ENCODE data around the gene RHPN2.

RHPN2 gene

GRCh38 chr19:33064792-33065550 lies at the start of gene RHPN2:
Gene RHPN2 (minus strand): TSS chr19:33064888. CDS start chr19:33064852, 36 bp downstream.
- no peak for FAIRE-seq
- peak; percentile 94 for DNase-seq (ENCODE audit: low spot score)

- no peak for FAIRE-seq
Measured at GRCh38 chr19:33114312-33114711, 49.6 kb upstream of the RHPN2 start.

GRCh38 chr19:33111587-33111986 lies 46.9 kb upstream of the RHPN2 start:
- FAIRE-seq (no peak), DNase-seq (ENCODE audit: low spot score) (no peak)

More at GRCh38 chr19:33114312-33114711, 49.6 kb upstream of the RHPN2 start:
- DNase-seq (ENCODE audit: low spot score), result no peak

- no peak for DNase-seq (ENCODE audit: low spot score)
Measured at GRCh38 chr19:33110137-33110910, 45.6 kb upstream of the RHPN2 start.

GRCh38 chr19:33108161-33108560 lies 43.5 kb upstream of the RHPN2 start:
- FAIRE-seq, result no peak

More at GRCh38 chr19:33110137-33110910, 45.6 kb upstream of the RHPN2 start:
- FAIRE-seq, result no peak

GRCh38 chr19:33102893-33103292 lies 38.2 kb upstream of the RHPN2 start:
- FAIRE-seq, result no peak
- no peak for DNase-seq (ENCODE audit: low spot score)

More at GRCh38 chr19:33108161-33108560, 43.5 kb upstream of the RHPN2 start:
- DNase-seq (ENCODE audit: low spot score), result no peak

GRCh38 chr19:33100894-33101644 lies 36.4 kb upstream of the RHPN2 start:
- no peak for FAIRE-seq

GRCh38 chr19:33098055-33098534 lies 33.4 kb upstream of the RHPN2 start:
- DNase-seq (ENCODE audit: low spot score) (no peak), FAIRE-seq (no peak)

More at GRCh38 chr19:33100894-33101644, 36.4 kb upstream of the RHPN2 start:
- DNase-seq (ENCODE audit: low spot score), result no peak

- DNase-seq (ENCODE audit: low spot score) (no peak), FAIRE-seq (no peak)
Measured at GRCh38 chr19:33096005-33096404, 31.3 kb upstream of the RHPN2 start.

- FAIRE-seq, result no peak
Measured at GRCh38 chr19:33094436-33095067, 29.9 kb upstream of the RHPN2 start.

GRCh38 chr19:33093420-33094210 lies 28.9 kb upstream of the RHPN2 start:
- DNase-seq (ENCODE audit: low spot score), result no peak
- FAIRE-seq, result no peak

More at GRCh38 chr19:33094436-33095067, 29.9 kb upstream of the RHPN2 start:
- DNase-seq (ENCODE audit: low spot score), result no peak

GRCh38 chr19:33090179-33090578 lies 25.5 kb upstream of the RHPN2 start:
- FAIRE-seq (no peak), DNase-seq (ENCODE audit: low spot score) (no peak)

- no peak for FAIRE-seq
- DNase-seq (ENCODE audit: low spot score), result no peak
Measured at GRCh38 chr19:33089010-33089409, 24.3 kb upstream of the RHPN2 start.

GRCh38 chr19:33086955-33087354 lies 22.3 kb upstream of the RHPN2 start:
- no peak for DNase-seq (ENCODE audit: low spot score)
- no peak for FAIRE-seq

- DNase-seq (ENCODE audit: low spot score), result no peak
- no peak for FAIRE-seq
Measured at GRCh38 chr19:33085570-33086128, 21.0 kb upstream of the RHPN2 start.

- FAIRE-seq, result peak; percentile 56
Measured at GRCh38 chr19:33080761-33081681, 16.3 kb upstream of the RHPN2 start, which contains the start of gene GPATCH1. Gene GPATCH1 (plus strand): TSS chr19:33081181. CDS start chr19:33081194, 13 bp downstream.

GRCh38 chr19:33075519-33075918 lies 10.8 kb upstream of the RHPN2 start:
- no peak for DNase-seq (ENCODE audit: low spot score)
- FAIRE-seq, result no peak

More at GRCh38 chr19:33080761-33081681, 16.3 kb upstream of the RHPN2 start, which contains the start of gene GPATCH1:
- peak; percentile 90 for DNase-seq (ENCODE audit: low spot score)

GRCh38 chr19:33071887-33072286 lies 7.2 kb upstream of the RHPN2 start:
- DNase-seq (ENCODE audit: low spot score) (peak; percentile 42), FAIRE-seq (peak; percentile 37)
